HG03457 (cell line): ENCODE measurements around the gene IFT27.
"Not testable (repeated sequence)": the region's sequence is repeated elsewhere in the genome, so short reads cannot be mapped to it uniquely, and the experiment has no call there.

Experiments
- ATAC-seq: cut with Tn5 transposase; IDR thresholded peaks from one replicate; pipeline ENCODE4 v1.9.1; 2021; ENCODE audit warnings: moderate number of reproducible peaks; ENCODE audit not compliant: unreplicated experiment

IFT27 gene

GRCh38 chr22:36767035-36767775 is 8.7 kb downstream of the IFT27 start:
- no peak for ATAC-seq

- ATAC-seq = no peak
Observed at GRCh38 chr22:36765943-36766450, 9.9 kb downstream of the IFT27 start.

GRCh38 chr22:36765131-36765942 is 10.6 kb downstream of the IFT27 start:
- no peak for ATAC-seq

- no peak for ATAC-seq
Observed at GRCh38 chr22:36764641-36765040, 11.3 kb downstream of the IFT27 start.

GRCh38 chr22:36764060-36764459 is 11.9 kb downstream of the IFT27 start:
- no peak for ATAC-seq

- no peak for ATAC-seq
Observed at GRCh38 chr22:36763576-36763975, 12.3 kb downstream of the IFT27 start.

GRCh38 chr22:36762687-36763260 is 13.1 kb downstream of the IFT27 start:
- ATAC-seq = no peak

GRCh38 chr22:36761553-36762240 is 14.2 kb downstream of the IFT27 start:
- no peak for ATAC-seq

- no peak for ATAC-seq
Observed at GRCh38 chr22:36760786-36761185, 15.1 kb downstream of the IFT27 start.

- no peak for ATAC-seq
Observed at GRCh38 chr22:36759481-36760159, 16.3 kb downstream of the IFT27 start.

GRCh38 chr22:36758792-36759271 is 17.1 kb downstream of the IFT27 start:
- no peak for ATAC-seq

GRCh38 chr22:36757668-36758211 is 18.2 kb downstream of the IFT27 start:
- ATAC-seq = no peak

GRCh38 chr22:36756746-36757655 is 18.9 kb downstream of the IFT27 start:
- ATAC-seq = no peak

GRCh38 chr22:36756031-36756430 is 19.9 kb downstream of the IFT27 start:
- no peak for ATAC-seq

GRCh38 chr22:36755316-36755715 is 20.6 kb downstream of the IFT27 start:
- no peak for ATAC-seq

GRCh38 chr22:36754881-36755280 is 21.0 kb downstream of the IFT27 start:
- ATAC-seq = not testable (repeated sequence)

- no peak for ATAC-seq
Observed at GRCh38 chr22:36753916-36754315, 22.0 kb downstream of the IFT27 start.

GRCh38 chr22:36753120-36753802 is 22.7 kb downstream of the IFT27 start:
- no peak for ATAC-seq
